HepG2 (cell line): Measurements from ENCODE around the gene SMYD1. TPM values are rescaled to one million over a fixed set of nuclear protein-coding genes. Genes with fewer than 3 reads are reported as not detected.

Experiments
- GABPA ChIP-seq, 2 experiments: IDR thresholded peaks; 2 replicates each; pipeline ENCODE4 v1.6.1; 2011 to 2016; ENCODE audit warnings: low read depth in 2 of 2, low read length in 1 of 2, missing biosample characterization in 1 of 2, missing genetic modification characterization in 1 of 2
- GPN1 ChIP-seq: sonication (generic); formaldehyde crosslinking; IDR thresholded peaks from 2 replicates; pipeline ENCODE4 v1.5.1; 2020; ENCODE audit warnings: missing genetic modification reagents, borderline replicate concordance
- MBD4 ChIP-seq: IDR thresholded peaks from 2 replicates; pipeline ENCODE4 v1.6.1; 2012; ENCODE audit warnings: low read length, inconsistent platforms, borderline replicate concordance
- POGZ ChIP-seq: sonication (generic); formaldehyde crosslinking; IDR thresholded peaks from 2 replicates; pipeline ENCODE4 v1.4.0; 2020; ENCODE audit warnings: mild to moderate bottlenecking, missing genetic modification reagents
- U2AF2 ChIP-seq: fragments of 200-400 bp; formaldehyde crosslinking; IDR thresholded peaks from 2 replicates; pipeline ENCODE4 v1.6.1; 2017; ENCODE audit warnings: low read depth, mild to moderate bottlenecking, low read length
- ZBTB34 ChIP-seq: sonication (generic); formaldehyde crosslinking; IDR thresholded peaks from 2 replicates; pipeline ENCODE4 v1.8.0; 2022; ENCODE audit warnings: mild to moderate bottlenecking, missing genetic modification reagents
- ZNF234 ChIP-seq: sonication (generic); formaldehyde crosslinking; conservative IDR thresholded peaks from 2 replicates; pipeline ENCODE4 v1.5.1; 2020; ENCODE audit warnings: mild to moderate bottlenecking, missing genetic modification reagents
- ZNF430 ChIP-seq: sonication (generic); formaldehyde crosslinking; IDR thresholded peaks from 2 replicates; pipeline ENCODE4 v1.9.0; 2021; ENCODE audit warnings: mild to moderate bottlenecking, missing genetic modification reagents
- ZNF558 ChIP-seq: sonication (generic); formaldehyde crosslinking; IDR thresholded peaks from 2 replicates; pipeline ENCODE4 v1.9.0; 2022; ENCODE audit warnings: mild to moderate bottlenecking, missing genetic modification reagents, borderline replicate concordance
- ZNF639 ChIP-seq: conservative IDR thresholded peaks from 2 replicates; pipeline ENCODE4 v1.6.1; 2018; ENCODE audit warnings: missing genetic modification reagents
- ZNF644 ChIP-seq: IDR thresholded peaks from 2 replicates; pipeline ENCODE4 v1.6.1; 2016; ENCODE audit warnings: low read depth
- ZNF691 ChIP-seq: sonication (generic); formaldehyde crosslinking; IDR thresholded peaks from 2 replicates; pipeline ENCODE4 v1.4.0; 2020; ENCODE audit warnings: missing genetic modification reagents, low read depth, mild to moderate bottlenecking, borderline replicate concordance
- ZNF850 ChIP-seq: sonication (generic); formaldehyde crosslinking; conservative IDR thresholded peaks from 2 replicates; pipeline ENCODE4 v1.9.0; 2021; ENCODE audit warnings: mild to moderate bottlenecking, missing genetic modification reagents
- ZZZ3 ChIP-seq: sonication (generic); formaldehyde crosslinking; IDR thresholded peaks from 2 replicates; pipeline ENCODE4 v1.4.0; 2020; ENCODE audit warnings: missing genetic modification reagents, mild to moderate bottlenecking, borderline replicate concordance
- polyA plus RNA-seq, 8 experiments: library from polyadenylated mRNA; depleted of rRNA in 3 of 8; stranded (reverse) in 7 of 8; unstranded in 1 of 8; fragments of >200 nt; fragmentation: Illumina TruSeq in 4 of 8; extraction: Trizol in 4 of 8; gene quantifications; 2 replicates each; pipeline versions ENCODE4 v1.2.1 to v1.2.3, GENCODE V29; 2011 to 2016; ENCODE audit warnings: low read depth in 4 of 8, missing spikeins in 1 of 8, mixed read lengths in 1 of 8; ENCODE audit not compliant: insufficient read depth in 1 of 8
- total RNA-seq, 5 experiments: library from RNA; depleted of rRNA; stranded (reverse); fragments of >200 nt; fragmentation: Illumina TruSeq; extraction: Trizol; gene quantifications; 2 replicates each; pipeline ENCODE4 v1.2.3, GENCODE V29; 2016; ENCODE audit warnings: low read depth in 1 of 5
- TF ChIP-seq, protein P1 (sequence below): sonication (generic); formaldehyde crosslinking; IDR thresholded peaks from 2 replicates; pipeline ENCODE4 v1.4.0; 2020; ENCODE audit warnings: mild to moderate bottlenecking, missing genetic modification reagents
- TF ChIP-seq, protein P2 (sequence below), 2 experiments: IDR thresholded peaks; 2 replicates each; pipeline ENCODE4 v1.6.1; 2011 to 2012; ENCODE audit warnings: low read length in 2 of 2, borderline replicate concordance in 1 of 2, low read depth in 1 of 2, mild to moderate bottlenecking in 1 of 2, moderate library complexity in 1 of 2

The SMYD1 gene
- total and polyA plus RNA-seq, 2 of the 13 experiments (the other 11 are each of a cell fraction or from before 2014, with no cell fraction given), result not detected

- TF ChIP-seq, protein P1, sequence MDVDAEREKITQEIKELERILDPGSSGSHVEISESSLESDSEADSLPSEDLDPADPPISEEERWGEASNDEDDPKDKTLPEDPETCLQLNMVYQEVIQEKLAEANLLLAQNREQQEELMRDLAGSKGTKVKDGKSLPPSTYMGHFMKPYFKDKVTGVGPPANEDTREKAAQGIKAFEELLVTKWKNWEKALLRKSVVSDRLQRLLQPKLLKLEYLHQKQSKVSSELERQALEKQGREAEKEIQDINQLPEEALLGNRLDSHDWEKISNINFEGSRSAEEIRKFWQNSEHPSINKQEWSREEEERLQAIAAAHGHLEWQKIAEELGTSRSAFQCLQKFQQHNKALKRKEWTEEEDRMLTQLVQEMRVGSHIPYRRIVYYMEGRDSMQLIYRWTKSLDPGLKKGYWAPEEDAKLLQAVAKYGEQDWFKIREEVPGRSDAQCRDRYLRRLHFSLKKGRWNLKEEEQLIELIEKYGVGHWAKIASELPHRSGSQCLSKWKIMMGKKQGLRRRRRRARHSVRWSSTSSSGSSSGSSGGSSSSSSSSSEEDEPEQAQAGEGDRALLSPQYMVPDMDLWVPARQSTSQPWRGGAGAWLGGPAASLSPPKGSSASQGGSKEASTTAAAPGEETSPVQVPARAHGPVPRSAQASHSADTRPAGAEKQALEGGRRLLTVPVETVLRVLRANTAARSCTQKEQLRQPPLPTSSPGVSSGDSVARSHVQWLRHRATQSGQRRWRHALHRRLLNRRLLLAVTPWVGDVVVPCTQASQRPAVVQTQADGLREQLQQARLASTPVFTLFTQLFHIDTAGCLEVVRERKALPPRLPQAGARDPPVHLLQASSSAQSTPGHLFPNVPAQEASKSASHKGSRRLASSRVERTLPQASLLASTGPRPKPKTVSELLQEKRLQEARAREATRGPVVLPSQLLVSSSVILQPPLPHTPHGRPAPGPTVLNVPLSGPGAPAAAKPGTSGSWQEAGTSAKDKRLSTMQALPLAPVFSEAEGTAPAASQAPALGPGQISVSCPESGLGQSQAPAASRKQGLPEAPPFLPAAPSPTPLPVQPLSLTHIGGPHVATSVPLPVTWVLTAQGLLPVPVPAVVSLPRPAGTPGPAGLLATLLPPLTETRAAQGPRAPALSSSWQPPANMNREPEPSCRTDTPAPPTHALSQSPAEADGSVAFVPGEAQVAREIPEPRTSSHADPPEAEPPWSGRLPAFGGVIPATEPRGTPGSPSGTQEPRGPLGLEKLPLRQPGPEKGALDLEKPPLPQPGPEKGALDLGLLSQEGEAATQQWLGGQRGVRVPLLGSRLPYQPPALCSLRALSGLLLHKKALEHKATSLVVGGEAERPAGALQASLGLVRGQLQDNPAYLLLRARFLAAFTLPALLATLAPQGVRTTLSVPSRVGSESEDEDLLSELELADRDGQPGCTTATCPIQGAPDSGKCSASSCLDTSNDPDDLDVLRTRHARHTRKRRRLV (CRISPR knock-in tag), result peak; percentile 75; the same call in 1 of the 2 replicates
- TF ChIP-seq ZZZ3 (CRISPR knock-in tag), result no peak
- TF ChIP-seq, protein P2, sequence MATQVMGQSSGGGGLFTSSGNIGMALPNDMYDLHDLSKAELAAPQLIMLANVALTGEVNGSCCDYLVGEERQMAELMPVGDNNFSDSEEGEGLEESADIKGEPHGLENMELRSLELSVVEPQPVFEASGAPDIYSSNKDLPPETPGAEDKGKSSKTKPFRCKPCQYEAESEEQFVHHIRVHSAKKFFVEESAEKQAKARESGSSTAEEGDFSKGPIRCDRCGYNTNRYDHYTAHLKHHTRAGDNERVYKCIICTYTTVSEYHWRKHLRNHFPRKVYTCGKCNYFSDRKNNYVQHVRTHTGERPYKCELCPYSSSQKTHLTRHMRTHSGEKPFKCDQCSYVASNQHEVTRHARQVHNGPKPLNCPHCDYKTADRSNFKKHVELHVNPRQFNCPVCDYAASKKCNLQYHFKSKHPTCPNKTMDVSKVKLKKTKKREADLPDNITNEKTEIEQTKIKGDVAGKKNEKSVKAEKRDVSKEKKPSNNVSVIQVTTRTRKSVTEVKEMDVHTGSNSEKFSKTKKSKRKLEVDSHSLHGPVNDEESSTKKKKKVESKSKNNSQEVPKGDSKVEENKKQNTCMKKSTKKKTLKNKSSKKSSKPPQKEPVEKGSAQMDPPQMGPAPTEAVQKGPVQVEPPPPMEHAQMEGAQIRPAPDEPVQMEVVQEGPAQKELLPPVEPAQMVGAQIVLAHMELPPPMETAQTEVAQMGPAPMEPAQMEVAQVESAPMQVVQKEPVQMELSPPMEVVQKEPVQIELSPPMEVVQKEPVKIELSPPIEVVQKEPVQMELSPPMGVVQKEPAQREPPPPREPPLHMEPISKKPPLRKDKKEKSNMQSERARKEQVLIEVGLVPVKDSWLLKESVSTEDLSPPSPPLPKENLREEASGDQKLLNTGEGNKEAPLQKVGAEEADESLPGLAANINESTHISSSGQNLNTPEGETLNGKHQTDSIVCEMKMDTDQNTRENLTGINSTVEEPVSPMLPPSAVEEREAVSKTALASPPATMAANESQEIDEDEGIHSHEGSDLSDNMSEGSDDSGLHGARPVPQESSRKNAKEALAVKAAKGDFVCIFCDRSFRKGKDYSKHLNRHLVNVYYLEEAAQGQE (IDR thresholded peaks at IDR 0.05; ENCODE audit: borderline replicate concordance in 1 of 2, low read depth in 1 of 2, low read length in 2 of 2), result 0 out of 4 replicates have a peak, but pooled peaks of 1 of the 2 experiments have one; percentile 17
- no peak for TF ChIP-seq ZNF430 (CRISPR knock-in tag)
- TF ChIP-seq U2AF2, result no peak
- TF ChIP-seq GPN1 (CRISPR knock-in tag), result no peak
- TF ChIP-seq ZNF234, result no peak
- no peak for TF ChIP-seq GABPA (IDR thresholded peaks at IDR 0.05; ENCODE audit: low read depth, low read length)
- peak; percentile 74 for TF ChIP-seq GABPA (CRISPR knock-in tag; IDR thresholded peaks at IDR 0.05; ENCODE audit: low read depth)
- TF ChIP-seq ZNF691 (CRISPR knock-in tag), result no peak
- no peak for TF ChIP-seq ZNF558
- no peak for TF ChIP-seq MBD4
- no peak for TF ChIP-seq ZNF639 (CRISPR knock-in tag)
- TF ChIP-seq ZBTB34 (CRISPR knock-in tag), result 0 out of 2 replicates have a peak, but pooled peaks have one; percentile 35
- 0 out of 2 replicates have a peak, but pooled peaks have one; percentile 46 for TF ChIP-seq POGZ (CRISPR knock-in tag)
- no peak for TF ChIP-seq ZNF644
- TF ChIP-seq ZNF850 (CRISPR knock-in tag), result 0 out of 2 replicates have a peak, but pooled peaks have one; percentile 92
Measured at GRCh38 chr2:88054782-88055370, 12.7 kb upstream of the SMYD1 start (continued).
